Osteocyte (in vitro differentiated cells): Measurements from ENCODE around the gene NR2C2. TPM values are rescaled to one million over a fixed set of nuclear protein-coding genes. Genes with fewer than 3 reads are reported as not detected.

Source experiments
- DNase-seq: peaks from one replicate; pipeline ENCODE4 v3.0.0; 2021; ENCODE audit warnings: mixed read lengths; ENCODE audit not compliant: unreplicated experiment; ENCODE audit errors: extremely low spot score
- H3K27ac Mint-ChIP-seq: one replicate; pipeline ENCODE4 v1.8.0; 2021; ENCODE audit warnings: mild to moderate bottlenecking, mixed read lengths; ENCODE audit not compliant: unreplicated experiment
- H3K27me3 Mint-ChIP-seq: one replicate; pipeline ENCODE4 v1.8.0; 2021; ENCODE audit warnings: mixed read lengths; ENCODE audit not compliant: unreplicated experiment
- H3K36me3 Mint-ChIP-seq: one replicate; pipeline ENCODE4 v1.8.0; 2021; ENCODE audit warnings: mixed read lengths; ENCODE audit not compliant: unreplicated experiment
- H3K4me1 Mint-ChIP-seq: one replicate; pipeline ENCODE4 v1.8.0; 2021; ENCODE audit warnings: mixed read lengths; ENCODE audit not compliant: unreplicated experiment
- H3K4me3 Mint-ChIP-seq: one replicate; pipeline ENCODE4 v1.8.0; 2021; ENCODE audit warnings: mild to moderate bottlenecking, moderate library complexity, mixed read lengths; ENCODE audit not compliant: unreplicated experiment
- H3K9me3 Mint-ChIP-seq: one replicate; pipeline ENCODE4 v1.8.0; 2021; ENCODE audit warnings: mixed read lengths; ENCODE audit not compliant: unreplicated experiment
- CTCF ChIP-seq: fragments of 200-600 bp; sonication (generic); IDR thresholded peaks from 2 replicates; pipeline ENCODE4 v1.5.0; 2021; ENCODE audit warnings: antibody characterized with exemption, mild to moderate bottlenecking, moderate library complexity
- total RNA-seq: library from RNA; stranded (reverse); gene quantifications from 2 replicates; pipeline ENCODE4 v1.2.1, GENCODE V29; 2021

NR2C2 gene
- total RNA-seq, 1 donor from 2014 or later = 48.3 TPM

- Mint-ChIP-seq H3K27me3 (no peaks in the 10 kb centered on the region), H3K4me1 (peaks cover 2% of the 10 kb centered on the region), H3K27ac (peak overlapping the region; percentile 48), H3K4me3 (no peak overlapping the region), H3K36me3 (peaks cover 20% of the 10 kb centered on the region), H3K9me3 (no peaks in the 10 kb centered on the region)
- TF ChIP-seq CTCF = no peak
- no peak for DNase-seq
These were observed 105.2 kb downstream of the NR2C2 start for GRCh38 chr3:15052335-15053242.

- TF ChIP-seq CTCF = no peak
- H3K4me1 Mint-ChIP-seq = peaks cover 2% of the 10 kb centered on the region
- H3K4me3 Mint-ChIP-seq = no peak overlapping the region
- no peak overlapping the region for H3K27ac Mint-ChIP-seq
- H3K36me3 Mint-ChIP-seq = peaks cover 17% of the 10 kb centered on the region
- no peaks in the 10 kb centered on the region for H3K27me3 Mint-ChIP-seq
- H3K9me3 Mint-ChIP-seq = no peaks in the 10 kb centered on the region
- no peak for DNase-seq
These were observed 106.2 kb downstream of the NR2C2 start for GRCh38 chr3:15053541-15053940.

- Mint-ChIP-seq H3K27ac (no peak overlapping the region), H3K36me3 (peaks cover 19% of the 10 kb centered on the region), H3K9me3 (no peaks in the 10 kb centered on the region), H3K4me1 (peaks cover 2% of the 10 kb centered on the region), H3K27me3 (no peaks in the 10 kb centered on the region), H3K4me3 (no peak overlapping the region)
- TF ChIP-seq CTCF = no peak
- DNase-seq = no peak
These were observed 107.7 kb downstream of the NR2C2 start for GRCh38 chr3:15055019-15055557.

GRCh38 chr3:15056676-15057404 is 109.5 kb downstream of the NR2C2 start:
- Mint-ChIP-seq H3K27ac (no peak overlapping the region), H3K4me3 (no peak overlapping the region), H3K36me3 (peaks cover 17% of the 10 kb centered on the region), H3K27me3 (no peaks in the 10 kb centered on the region), H3K9me3 (no peaks in the 10 kb centered on the region), H3K4me1 (peaks cover 2% of the 10 kb centered on the region)
- TF ChIP-seq CTCF = no peak
- DNase-seq = no peak

- no peak overlapping the region for H3K27ac Mint-ChIP-seq
- no peaks in the 10 kb centered on the region for H3K27me3 Mint-ChIP-seq
- H3K4me3 Mint-ChIP-seq = no peak overlapping the region
- DNase-seq = no peak
- peaks cover 10% of the 10 kb centered on the region for H3K36me3 Mint-ChIP-seq
- no peaks in the 10 kb centered on the region for H3K9me3 Mint-ChIP-seq
- H3K4me1 Mint-ChIP-seq = peaks cover 16% of the 10 kb centered on the region
- TF ChIP-seq CTCF = no peak
These were observed 112.6 kb downstream of the NR2C2 start for GRCh38 chr3:15060029-15060428.
